ENCODE data around the gene KDM2A. TPM values are rescaled to one million over a fixed set of nuclear protein-coding genes. Genes with fewer than 3 reads are reported as not detected.
"Not testable (repeated sequence)": the region's sequence is repeated elsewhere in the genome, so short reads cannot be mapped to it uniquely, and the experiment has no call there.

Gene KDM2A
- total RNA-seq, 1 experiment from 2014 or later = 120 TPM

DNA sequence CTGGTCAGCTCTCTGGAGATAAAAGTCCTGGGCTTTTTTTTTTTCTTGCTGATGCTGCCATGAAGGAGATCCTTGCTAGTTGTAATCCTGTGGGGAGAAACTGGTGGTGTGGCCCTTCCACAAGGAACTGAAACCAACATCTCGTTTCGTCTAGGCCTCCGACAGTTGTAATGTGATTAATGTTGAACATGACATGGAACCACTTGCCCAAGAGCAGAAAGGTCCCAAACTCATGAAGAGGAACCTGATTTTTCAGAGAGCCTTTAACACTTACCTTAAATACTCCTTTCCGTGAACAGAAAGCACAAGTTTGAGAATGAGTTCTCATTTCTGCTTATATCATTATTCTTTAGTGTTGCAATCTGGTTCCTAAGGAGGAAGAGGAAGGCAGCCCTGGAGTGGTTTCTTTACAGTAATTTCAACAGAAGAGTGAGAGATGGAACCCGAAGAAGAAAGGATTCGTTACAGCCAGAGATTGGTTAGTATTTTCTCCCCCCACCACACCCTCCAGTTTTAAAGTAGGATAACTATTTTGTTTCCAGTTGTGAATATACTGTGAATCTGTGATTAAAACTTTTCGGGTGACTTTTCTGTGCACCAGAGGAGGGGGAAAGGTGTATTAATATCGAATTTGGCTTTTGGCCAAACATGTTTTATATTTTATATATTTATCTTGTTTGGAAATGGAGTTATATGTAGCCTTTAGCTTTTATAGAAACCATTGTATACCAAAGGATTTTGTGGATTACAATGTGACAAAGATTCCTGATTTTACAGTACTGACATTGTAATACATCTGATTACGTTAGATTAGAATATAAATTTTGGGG lies 2.0 kb downstream of the KDM2A start:
- Histone ChIP-seq H3K4me2 (peak overlapping the region; percentile 92), H3K4me1 (replicated peaks; ENCODE audit: insufficient read depth) (peaks cover 13% of the 10 kb centered on the region), H3K9me2 (ENCODE audit: insufficient read depth) (no peaks in the 10 kb centered on the region), H2AFZ (peak overlapping the region; percentile 85), H3K36me3 (ENCODE audit: low read depth) (peaks cover 12% of the 10 kb centered on the region), H3K27ac (peak overlapping the region; percentile 61), H3K27me3 (ENCODE audit: insufficient read depth, low read depth) (no peaks in the 10 kb centered on the region), H3K79me2 (ENCODE audit: low read depth) (peaks cover 68% of the 10 kb centered on the region), H4K20me1 (ENCODE audit: insufficient read depth) (peaks cover 24% of the 10 kb centered on the region), H3F3A (ENCODE audit: insufficient read depth, low read depth) (peaks cover 38% of the 10 kb centered on the region), H3K4me3 (peak overlapping the region; percentile 83), H3K9me3 (ENCODE audit: insufficient read depth, low read depth) (no peaks in the 10 kb centered on the region)
- POLR2A ChIA-PET (ENCODE audit: unreplicated experiment) = no interaction called here
- BruUV-seq (replicated peaks) = no TSS peak
- DNase-seq = peak; percentile 18 to 45
- intact Hi-C loops (cut with micrococcal nuclease; ENCODE audit: unreplicated experiment) = loop anchor here (5.0 kb wide), 1 partner anchor 121 kb away; no protein-coding TSS in a partner anchor
- TF ChIP-seq CTCF (conservative IDR thresholded peaks at IDR 0.05) = no peak
- TF ChIP-seq EZH2 (IDR thresholded peaks at IDR 0.05; ENCODE audit: low read depth) = no peak
- CTCF ChIA-PET = no interaction called here

DNA sequence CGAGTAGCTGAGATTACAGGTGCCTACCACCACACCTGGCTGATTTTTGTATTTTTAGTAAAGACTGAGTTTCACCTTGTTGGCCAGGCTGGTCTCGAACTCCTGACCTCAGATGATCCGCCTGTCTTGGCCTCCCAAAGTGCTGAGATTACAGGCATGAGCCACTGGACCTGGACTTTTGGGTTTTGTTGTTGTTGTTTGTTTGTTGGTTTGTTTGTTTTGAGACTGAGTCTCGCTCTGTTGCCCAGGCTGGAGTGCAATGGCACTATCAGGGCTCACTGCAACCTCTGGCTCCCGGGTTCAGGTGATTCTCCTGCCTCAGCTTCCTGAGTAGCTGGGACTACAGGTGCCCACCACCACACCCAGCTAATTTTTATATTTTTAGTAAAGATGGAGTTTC lies 4.7 kb downstream of the KDM2A start:
- peaks cover 27% of the 10 kb centered on the region for H4K20me1 ChIP-seq (ENCODE audit: insufficient read depth)
- CTCF ChIA-PET; H3K4me3 ChIP-seq; H3K9me3 ChIP-seq (ENCODE audit: insufficient read depth, low read depth); DNase-seq; POLR2A ChIA-PET (ENCODE audit: unreplicated experiment); H3K4me2 ChIP-seq; H3K27me3 ChIP-seq (ENCODE audit: insufficient read depth, low read depth); BruUV-seq (replicated peaks); H2AFZ ChIP-seq; H3K9me2 ChIP-seq (ENCODE audit: insufficient read depth): not testable (repeated sequence)
- peaks cover 12% of the 10 kb centered on the region for H3K36me3 ChIP-seq (ENCODE audit: low read depth)
- H3F3A ChIP-seq (ENCODE audit: insufficient read depth, low read depth) = peaks cover 42% of the 10 kb centered on the region
- intact Hi-C loops (cut with micrococcal nuclease; ENCODE audit: unreplicated experiment) = loop anchor here (5.0 kb wide), 1 partner anchor 118 kb away; no protein-coding TSS in a partner anchor
- peak overlapping the region; percentile 5; the same call in 1 of the 2 replicates for H3K27ac ChIP-seq
- H3K79me2 ChIP-seq (ENCODE audit: low read depth) = peaks cover 95% of the 10 kb centered on the region
- peaks cover 13% of the 10 kb centered on the region for H3K4me1 ChIP-seq (replicated peaks; ENCODE audit: insufficient read depth)

DNA sequence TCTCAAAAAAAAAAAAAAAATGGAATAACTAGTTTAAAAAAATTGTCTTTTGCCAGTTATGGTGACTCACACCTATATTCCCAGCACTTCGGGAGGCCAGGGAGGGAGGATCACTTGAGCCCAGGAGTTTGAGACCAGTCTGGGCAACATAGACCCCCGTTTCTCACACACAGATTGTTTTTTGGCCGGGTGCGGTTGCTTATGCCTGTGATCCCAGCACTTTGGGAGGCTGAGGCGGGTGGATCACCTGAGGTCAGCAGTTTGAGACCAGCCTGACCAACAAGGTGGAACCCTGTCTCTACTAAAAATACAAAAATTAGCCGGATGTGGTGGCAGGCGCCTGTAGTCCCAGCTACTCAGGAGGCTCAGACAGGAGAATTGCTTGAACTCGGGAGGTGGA lies 7.2 kb downstream of the KDM2A start:
- H3K27me3 ChIP-seq (ENCODE audit: insufficient read depth, low read depth); CTCF ChIA-PET; intact Hi-C loops (cut with micrococcal nuclease; ENCODE audit: unreplicated experiment); H2AFZ ChIP-seq; H3K4me2 ChIP-seq; H3K4me3 ChIP-seq; BruUV-seq (replicated peaks); DNase-seq; H3K9me2 ChIP-seq (ENCODE audit: insufficient read depth); H3K9me3 ChIP-seq (ENCODE audit: insufficient read depth, low read depth); H3K27ac ChIP-seq: not testable (repeated sequence)
- Histone ChIP-seq H3K36me3 (ENCODE audit: low read depth) (peaks cover 21% of the 10 kb centered on the region), H3K4me1 (replicated peaks; ENCODE audit: insufficient read depth) (peaks cover 29% of the 10 kb centered on the region), H3F3A (ENCODE audit: insufficient read depth, low read depth) (peaks cover 56% of the 10 kb centered on the region), H4K20me1 (ENCODE audit: insufficient read depth) (peaks cover 31% of the 10 kb centered on the region), H3K79me2 (ENCODE audit: low read depth) (peaks cover 99% of the 10 kb centered on the region)
- POLR2A ChIA-PET (ENCODE audit: unreplicated experiment) = interaction anchor here (0.5 to 0.7 kb wide), 2 partner anchors 31 to 128 kb away, joined by 5 to 20 read pairs; no protein-coding TSS in a partner anchor

DNA sequence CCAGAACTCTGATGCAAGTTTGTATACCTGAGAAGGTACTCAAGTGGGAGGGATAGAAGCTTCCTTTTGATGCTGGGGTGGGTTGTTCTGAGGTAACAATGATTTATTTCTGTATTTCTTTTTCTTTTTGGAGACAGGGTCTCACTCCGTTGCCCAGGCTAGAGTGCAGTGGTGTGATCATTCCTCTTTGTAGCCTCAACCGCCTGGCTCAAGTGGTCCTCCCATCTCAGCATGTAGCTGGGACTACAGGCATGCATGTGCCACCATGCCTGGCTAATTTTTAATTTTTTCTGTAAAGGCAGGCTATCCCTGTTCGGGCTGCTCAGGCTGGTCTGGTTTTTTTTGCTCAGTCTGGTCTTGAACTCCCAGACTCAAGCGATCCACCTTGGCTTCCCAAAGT lies 7.9 kb downstream of the KDM2A start:
- Histone ChIP-seq H3K27me3 (ENCODE audit: insufficient read depth, low read depth) (no peaks in the 10 kb centered on the region), H3K27ac (no peak overlapping the region), H3K4me1 (replicated peaks; ENCODE audit: insufficient read depth) (peaks cover 21% of the 10 kb centered on the region), H3K36me3 (ENCODE audit: low read depth) (peaks cover 28% of the 10 kb centered on the region), H3K4me2 (no peak overlapping the region), H3K9me3 (ENCODE audit: insufficient read depth, low read depth) (no peaks in the 10 kb centered on the region), H4K20me1 (ENCODE audit: insufficient read depth) (peaks cover 24% of the 10 kb centered on the region), H3K79me2 (ENCODE audit: low read depth) (peaks cover 99% of the 10 kb centered on the region), H2AFZ (no peak overlapping the region), H3F3A (ENCODE audit: insufficient read depth, low read depth) (peaks cover 49% of the 10 kb centered on the region), H3K4me3 (no peak overlapping the region), H3K9me2 (ENCODE audit: insufficient read depth) (no peaks in the 10 kb centered on the region)
- BruUV-seq (replicated peaks) = no TSS peak
- intact Hi-C loops (cut with micrococcal nuclease; ENCODE audit: unreplicated experiment) = no loop called here
- TF ChIP-seq CTCF (conservative IDR thresholded peaks at IDR 0.05) = no peak
- no peak for TF ChIP-seq EZH2 (IDR thresholded peaks at IDR 0.05; ENCODE audit: low read depth)
- ChIA-PET CTCF (interaction anchor here (0.6 kb wide), 1 partner anchor 32 kb away, joined by 3 read pairs; no protein-coding TSS in a partner anchor), POLR2A (ENCODE audit: unreplicated experiment) (interaction anchor here (0.5 to 0.7 kb wide), 2 partner anchors 30 to 128 kb away, joined by 5 to 20 read pairs; no protein-coding TSS in a partner anchor)
- DNase-seq = no peak

- CTCF ChIA-PET = interaction anchor here (0.6 kb wide), 1 partner anchor 296 kb away, joined by 4 read pairs; no protein-coding TSS in a partner anchor
- BruUV-seq (replicated peaks); intact Hi-C loops (cut with micrococcal nuclease; ENCODE audit: unreplicated experiment): not testable (repeated sequence)
These were observed 11.8 kb downstream of the KDM2A start for GRCh38 chr11:67130861-67131260.

More at GRCh38 chr11:67130861-67131260, 11.8 kb downstream of the KDM2A start:
- POLR2A ChIA-PET (ENCODE audit: unreplicated experiment); H3K9me3 ChIP-seq (ENCODE audit: insufficient read depth, low read depth); DNase-seq; H3K27me3 ChIP-seq (ENCODE audit: insufficient read depth, low read depth); H3K4me3 ChIP-seq; H2AFZ ChIP-seq; H3K9me2 ChIP-seq (ENCODE audit: insufficient read depth): not testable (repeated sequence)
- H4K20me1 ChIP-seq (ENCODE audit: insufficient read depth) = peaks cover 12% of the 10 kb centered on the region; the same call in 1 of the 2 replicates
- H3K36me3 ChIP-seq (ENCODE audit: low read depth) = peaks cover 42% of the 10 kb centered on the region
- H3F3A ChIP-seq (ENCODE audit: insufficient read depth, low read depth) = peaks cover 41% of the 10 kb centered on the region
- H3K4me1 ChIP-seq (replicated peaks; ENCODE audit: insufficient read depth) = peaks cover 17% of the 10 kb centered on the region
- H3K79me2 ChIP-seq (ENCODE audit: low read depth) = peaks cover 96% of the 10 kb centered on the region
- H3K27ac ChIP-seq = peak overlapping the region; percentile 69; the same call in 1 of the 2 replicates
- H3K4me2 ChIP-seq = peak overlapping the region; percentile 59; the same call in 1 of the 2 replicates
